GM18507 (cell line): Measurements from ENCODE around the gene STXBP4.
A peak's percentile ranks its signal among the peaks of the same experiment; 100 is the strongest.

Source experiments
- DNase-seq: peaks from one replicate; pipeline ENCODE4 v3.0.0; 2011; ENCODE audit warnings: low read depth; ENCODE audit not compliant: insufficient read length; ENCODE audit errors: extremely low spot score
- FAIRE-seq: peaks from 2 replicates; lab custom pipeline; 2011; peaks lifted over from hg19 to GRCh38; lab: Jason Lieb, UNC

STXBP4 gene

DNA sequence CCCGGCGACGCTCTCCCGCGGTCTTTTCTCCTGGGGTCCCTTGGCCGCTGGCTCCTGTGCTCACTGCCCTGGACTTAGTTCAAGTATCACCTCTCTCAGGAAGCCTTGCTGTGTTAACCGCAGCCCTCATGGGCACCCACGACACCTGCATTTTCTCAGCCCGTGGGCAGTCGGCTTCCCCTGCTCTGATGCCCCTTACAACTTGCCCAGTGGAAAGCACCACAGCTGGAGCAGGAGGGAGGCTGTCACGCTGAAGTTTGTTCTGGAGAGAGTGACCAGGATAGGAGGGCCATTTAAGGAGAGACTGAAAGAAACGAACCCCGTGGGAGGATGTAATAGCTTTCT, 395 bp downstream of the STXBP4 start:
- peak; percentile 9 for FAIRE-seq
- no peak for DNase-seq

DNA sequence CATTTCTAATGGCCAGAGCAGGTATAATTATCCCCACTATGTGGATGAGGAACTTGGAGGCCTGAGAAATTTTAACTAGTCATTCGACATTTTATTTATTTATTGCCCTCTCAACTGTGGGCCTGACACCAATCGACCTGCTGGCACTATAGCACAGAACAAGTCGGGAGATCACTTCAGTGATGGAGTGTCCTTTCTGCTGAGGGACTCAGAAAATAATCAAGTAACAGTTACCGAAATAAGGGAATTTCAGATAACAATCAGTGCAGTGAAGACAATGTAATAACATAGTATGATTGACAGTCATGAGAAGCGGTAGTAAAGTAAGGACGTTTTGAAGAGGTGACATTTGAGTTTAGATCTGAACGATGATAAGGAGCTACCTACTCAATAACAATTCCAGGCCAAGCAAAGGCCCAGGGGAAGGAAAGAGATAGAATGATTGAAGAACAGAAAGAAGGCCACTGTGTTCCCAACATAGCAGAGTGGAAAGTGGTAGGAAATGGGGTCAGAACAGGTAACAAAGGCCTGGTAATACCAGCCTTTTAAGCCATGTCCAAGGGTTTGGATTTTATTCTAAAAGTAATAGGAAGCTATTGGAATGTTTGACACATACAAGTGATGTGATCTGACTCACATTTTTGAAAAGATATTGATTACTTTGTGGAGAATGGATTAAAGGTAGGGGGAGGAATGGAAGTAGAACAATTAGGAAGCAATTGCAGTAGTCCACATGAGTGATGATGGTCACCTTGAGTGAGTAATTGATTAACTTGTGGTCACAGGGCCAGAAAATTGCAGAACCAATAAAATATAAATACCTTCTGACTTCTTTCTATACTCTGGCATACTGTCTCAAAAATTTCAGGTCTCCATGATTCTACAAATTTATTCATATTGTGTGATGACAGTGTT, 1.4 kb downstream of the STXBP4 start:
- FAIRE-seq, result peak; percentile 54
- no peak for DNase-seq

DNA sequence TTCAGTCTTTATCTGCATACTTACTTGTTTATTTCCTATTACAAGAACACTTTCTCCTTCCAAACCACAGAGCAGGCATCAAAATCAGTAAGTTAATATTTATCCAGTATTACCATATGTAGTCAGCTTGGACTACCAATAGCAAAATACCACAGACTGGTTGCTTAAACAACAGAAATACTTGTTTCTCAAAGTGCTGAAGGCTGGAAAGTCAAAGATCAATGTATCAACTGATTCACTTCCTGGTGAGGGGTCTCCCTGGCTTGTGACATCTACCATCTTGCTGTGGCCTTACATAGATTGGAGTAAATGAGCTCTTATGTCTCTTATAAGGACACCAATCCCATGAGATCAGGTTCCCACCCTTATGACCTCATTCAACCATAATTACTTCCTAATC, 2.6 kb downstream of the STXBP4 start:
- FAIRE-seq (peak; percentile 62), DNase-seq (no peak)

DNA sequence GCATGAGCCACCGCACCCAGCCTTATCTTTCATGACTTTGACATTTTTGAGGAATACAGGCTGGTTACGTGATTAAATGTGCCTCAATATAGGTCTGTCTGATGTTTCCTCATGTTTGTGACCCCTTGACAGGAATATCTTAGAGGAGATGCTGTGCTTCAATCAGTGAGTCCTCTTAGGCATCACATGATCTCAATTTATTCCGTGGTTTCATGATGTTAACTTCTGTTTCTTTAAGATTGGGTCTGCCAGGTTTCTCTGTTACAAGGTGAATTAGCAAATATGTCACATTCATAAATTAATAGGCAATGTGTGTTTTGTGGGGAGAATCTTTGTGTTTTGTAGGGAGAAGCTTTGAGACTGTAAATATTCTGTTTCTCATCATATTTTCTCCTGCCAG, 3.3 kb downstream of the STXBP4 start:
- FAIRE-seq (no peak), DNase-seq (no peak)

DNA sequence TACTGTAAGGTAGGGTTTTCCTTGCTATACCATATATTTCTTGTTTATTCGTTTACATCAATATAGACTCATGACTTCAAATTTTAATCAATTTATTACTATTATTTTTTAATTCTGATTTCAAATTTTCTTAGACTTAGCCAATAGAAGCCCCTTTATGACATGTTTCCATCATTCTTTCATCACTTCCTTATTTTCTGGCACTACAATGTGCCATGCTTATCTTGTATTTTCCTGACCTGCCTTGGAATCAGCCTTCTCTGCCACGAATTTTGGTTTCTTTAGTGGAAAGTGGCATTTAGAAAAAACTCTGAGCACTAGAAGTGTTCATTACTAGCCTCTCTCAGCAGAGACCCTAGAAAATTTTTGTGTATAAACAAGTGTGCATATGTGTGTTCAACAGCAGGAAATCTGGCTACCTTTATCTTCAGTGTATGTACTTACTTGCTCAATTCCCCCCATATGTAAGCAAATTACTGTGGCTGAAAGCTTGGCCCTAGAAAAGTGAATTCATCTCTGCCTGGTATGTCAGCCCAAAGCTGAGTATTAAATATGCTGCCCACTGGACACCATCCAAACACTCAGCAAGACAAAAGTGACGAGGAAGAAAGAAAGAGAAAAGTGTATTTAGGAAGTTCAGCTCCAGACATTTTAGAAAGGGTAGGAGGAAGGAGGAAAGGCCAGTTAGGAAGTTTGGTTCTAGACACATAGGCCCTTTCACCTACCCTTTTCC, 4.0 kb downstream of the STXBP4 start:
- FAIRE-seq (no peak), DNase-seq (no peak)

DNA sequence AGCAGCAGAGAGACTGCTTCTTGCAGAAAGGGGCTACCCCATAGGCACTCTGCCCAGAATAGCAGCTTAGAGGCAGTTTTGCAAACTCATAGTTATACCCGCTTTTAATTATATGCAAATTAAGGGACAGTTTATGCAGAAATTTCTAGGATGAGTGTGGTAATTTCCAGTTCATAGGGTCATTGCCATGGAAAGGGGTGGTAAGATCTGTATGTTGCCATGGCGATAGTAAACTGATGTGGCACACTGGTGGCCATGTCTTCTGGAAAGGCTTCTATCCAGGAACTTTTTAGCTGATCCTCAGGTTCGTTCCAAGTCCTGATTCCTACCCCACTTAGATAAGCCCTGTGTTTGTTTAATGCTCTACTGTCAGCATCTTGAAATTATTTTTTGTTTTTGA, 6.2 kb downstream of the STXBP4 start:
- DNase-seq, result no peak
- no peak for FAIRE-seq

DNA sequence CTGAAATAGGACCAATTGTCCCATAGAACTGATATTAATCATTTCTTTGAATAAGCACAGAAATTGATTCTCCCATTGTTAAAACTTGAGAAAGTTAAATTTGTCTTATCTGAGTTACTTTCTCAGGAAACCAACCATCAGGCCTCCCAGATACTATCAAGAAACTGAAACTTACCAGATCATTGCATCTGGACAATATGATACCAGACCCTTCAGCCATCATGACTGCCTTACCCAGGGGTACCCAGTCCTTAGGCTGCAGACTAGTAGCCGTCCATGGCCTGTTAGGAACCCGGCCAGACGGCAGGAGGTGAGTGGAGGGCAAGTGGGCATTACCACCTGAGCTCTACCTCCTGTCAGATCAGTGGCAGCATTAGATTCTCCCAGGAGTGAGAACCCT, 7.8 kb downstream of the STXBP4 start:
- FAIRE-seq (no peak), DNase-seq (no peak)

DNA sequence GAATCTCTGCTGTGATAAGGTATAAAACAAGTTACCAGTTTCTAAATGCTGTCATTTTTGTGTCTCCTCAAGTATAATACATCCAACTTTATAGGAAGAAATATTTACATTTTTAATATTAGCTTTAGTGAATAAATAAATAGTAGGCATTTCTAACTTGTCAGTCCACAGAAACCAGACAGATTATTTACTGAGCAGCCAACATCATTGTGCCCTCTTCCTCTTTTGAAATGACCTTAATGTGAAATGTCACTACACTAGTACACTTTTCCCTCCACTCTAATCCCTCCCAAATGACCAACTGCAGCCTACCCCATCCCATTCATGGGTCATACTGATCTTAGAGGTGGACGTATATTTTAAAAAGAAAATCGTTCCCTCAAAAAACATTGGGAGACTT, 9.2 kb downstream of the STXBP4 start:
- FAIRE-seq, result no peak
- DNase-seq, result no peak

DNA sequence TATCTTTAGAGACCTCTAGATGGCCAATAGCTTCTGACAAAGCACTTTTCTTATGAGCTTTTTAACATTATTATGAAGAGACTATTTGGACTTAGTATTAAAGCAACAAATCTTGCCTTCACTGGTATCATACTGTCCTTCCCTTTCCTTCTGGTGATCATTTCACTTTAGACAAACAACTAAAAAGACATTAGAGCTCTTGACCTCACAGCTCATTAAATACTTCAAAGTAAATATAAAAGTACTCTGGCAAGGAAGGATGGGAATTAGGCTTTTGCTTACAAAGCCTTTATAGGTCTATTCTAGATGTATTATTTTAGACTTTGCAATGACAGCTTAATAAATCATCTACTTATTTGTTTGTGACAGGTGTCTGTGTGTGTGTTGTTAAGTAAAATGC, 11.1 kb downstream of the STXBP4 start:
- FAIRE-seq (no peak), DNase-seq (no peak)

DNA sequence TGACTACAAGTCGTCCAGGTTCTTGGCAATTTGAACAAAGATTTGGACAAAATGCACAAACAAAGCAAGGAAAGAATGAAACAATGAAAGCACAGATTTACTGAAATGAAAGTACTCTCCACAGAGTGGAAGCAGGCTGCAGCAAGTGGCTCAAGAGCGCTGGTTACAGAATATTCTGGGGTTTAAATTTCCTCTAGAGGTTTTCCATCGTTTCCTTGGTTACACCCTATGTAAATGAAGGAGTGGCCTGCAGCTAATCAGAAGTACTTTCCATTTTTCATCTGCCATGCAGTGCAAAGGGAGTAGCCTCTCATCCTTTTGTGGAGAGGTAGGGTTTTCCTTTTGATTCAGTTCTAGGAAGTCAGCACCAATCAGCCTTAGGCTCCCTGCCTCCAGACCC, 11.8 kb downstream of the STXBP4 start:
- FAIRE-seq, result no peak
- no peak for DNase-seq

DNA sequence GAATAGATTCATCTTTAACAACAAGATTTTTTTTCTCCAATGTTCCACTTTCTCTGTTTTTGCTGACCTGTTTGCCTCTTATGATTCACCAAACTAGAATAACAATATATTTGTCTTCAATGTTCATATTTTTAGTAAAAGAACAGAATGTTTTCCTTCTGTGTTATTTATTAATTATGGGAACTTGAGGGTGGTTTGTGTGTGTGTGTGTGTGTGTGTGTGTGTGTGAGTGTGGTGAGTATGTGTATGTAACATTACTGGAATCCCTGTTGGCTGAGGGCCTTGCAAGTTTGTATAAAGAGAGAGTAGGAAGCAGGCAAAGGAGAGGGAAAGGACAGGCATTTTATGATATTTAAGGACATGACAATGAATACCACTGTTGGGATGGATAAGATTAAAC, 13.8 kb downstream of the STXBP4 start:
- DNase-seq (no peak), FAIRE-seq (no peak)

DNA sequence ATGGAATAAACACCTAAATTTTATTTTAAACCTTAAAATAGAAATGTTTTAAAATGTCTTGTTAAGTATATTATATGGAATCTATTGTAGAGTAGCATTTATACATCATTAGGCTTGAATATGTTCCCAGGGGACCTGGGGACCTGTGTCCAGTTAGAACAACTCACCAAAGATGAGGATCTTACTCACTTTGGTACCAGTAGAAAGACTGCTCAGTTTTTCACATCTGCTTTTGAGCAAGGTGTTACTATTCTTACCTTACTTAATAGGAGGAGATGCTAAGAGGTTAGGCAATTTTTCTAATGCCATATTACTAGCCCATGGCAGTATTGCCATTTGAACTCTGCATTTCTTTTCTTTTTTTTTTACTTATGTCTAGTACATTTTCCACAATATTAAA, 14.7 kb downstream of the STXBP4 start:
- FAIRE-seq (no peak), DNase-seq (no peak)

DNA sequence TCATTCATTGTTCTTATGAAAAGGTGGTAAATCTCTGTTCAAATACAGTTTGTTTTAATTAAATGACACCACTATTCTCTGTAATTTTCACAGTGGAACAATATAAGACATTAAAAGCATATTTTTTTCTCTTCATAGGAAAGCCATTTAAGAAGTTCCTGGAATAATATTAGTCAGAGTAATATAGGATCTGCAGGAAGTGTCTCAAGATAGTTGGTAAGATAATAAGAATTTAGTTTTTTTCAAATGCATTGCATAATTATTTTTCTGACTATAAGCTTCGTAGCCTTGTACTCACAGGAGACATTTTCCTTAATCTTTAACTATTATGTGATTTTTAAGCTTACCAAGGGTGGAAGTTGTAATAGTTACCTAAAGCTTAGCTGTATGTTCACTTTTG, 16.9 kb downstream of the STXBP4 start:
- FAIRE-seq (no peak), DNase-seq (no peak)

DNA sequence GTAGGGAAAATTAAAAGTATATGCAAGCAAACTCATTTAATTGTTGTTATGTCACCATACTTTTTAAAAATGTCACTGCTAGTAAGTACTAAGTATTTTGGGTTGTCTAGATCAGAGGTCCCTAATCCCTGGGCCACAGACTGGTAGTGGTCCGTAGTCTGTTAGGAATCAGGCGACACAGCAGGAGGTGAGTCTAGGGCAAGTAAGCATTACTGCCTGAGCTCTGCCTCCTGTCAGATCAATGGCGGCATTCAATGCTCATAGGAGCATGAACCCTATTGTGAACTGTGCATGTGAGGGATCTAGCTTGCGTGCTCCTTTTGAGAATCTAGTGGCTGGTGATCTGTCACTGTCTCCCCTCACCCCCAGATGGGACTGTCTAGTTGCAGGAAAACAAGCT, 21.6 kb downstream of the STXBP4 start:
- FAIRE-seq, result no peak
- no peak for DNase-seq

DNA sequence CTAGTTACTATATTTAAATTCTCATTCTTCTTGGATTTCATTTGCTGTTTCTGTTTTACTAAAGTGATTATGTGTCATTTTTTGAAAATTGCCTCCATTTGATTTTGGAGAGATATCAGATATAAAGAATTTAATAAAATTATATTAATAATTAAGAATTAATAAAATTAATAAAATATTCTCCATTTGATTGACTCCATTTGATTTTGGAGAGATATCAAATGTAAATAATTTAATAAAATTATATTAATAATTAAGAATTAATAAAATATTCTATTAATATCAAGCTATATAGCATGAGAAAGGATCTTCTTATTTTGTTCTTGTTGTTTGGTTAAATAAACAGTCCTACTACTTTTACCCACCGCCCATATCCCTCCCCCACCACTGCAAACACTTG, 23.0 kb downstream of the STXBP4 start:
- DNase-seq, result no peak
- no peak for FAIRE-seq

DNA sequence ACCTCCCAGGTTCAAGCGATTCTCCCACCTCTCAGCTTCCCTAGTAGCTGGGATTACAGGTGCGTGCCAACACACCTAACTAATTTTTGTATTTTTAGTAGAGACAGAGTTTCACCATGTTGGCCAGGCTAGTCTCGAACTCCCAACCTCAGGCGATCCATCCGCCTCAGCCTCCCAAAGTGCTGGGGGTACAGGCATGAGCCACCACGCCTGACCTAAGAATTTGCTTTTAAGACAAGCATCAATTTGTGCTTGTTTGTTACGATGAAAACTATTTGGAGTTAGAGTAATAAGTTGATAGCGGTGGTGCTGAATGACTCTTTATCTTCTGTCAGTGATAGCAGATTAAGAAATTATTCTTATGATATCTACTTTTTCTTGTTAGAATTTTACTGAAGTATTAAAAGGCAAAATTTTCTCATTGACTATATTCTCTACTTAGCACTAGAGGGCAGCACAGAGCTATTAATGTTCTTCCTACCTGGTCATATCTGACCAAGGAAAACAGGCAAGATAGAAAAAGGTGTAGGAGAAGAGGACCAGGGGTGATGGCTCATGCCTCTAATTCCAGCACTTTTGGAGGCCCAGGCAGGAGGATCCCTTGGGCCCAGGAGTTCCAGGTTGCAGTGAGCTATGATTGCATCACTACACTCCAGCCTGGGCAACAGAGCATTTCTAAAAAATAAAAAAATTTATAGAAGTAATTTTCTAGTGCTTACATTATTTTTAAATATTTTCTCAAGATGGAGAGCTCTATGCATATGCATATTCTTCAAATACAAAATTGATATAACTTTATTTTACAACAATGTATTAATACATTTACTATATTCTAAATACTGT, 24.5 kb downstream of the STXBP4 start:
- DNase-seq (no peak), FAIRE-seq (peak; percentile 79)

DNA sequence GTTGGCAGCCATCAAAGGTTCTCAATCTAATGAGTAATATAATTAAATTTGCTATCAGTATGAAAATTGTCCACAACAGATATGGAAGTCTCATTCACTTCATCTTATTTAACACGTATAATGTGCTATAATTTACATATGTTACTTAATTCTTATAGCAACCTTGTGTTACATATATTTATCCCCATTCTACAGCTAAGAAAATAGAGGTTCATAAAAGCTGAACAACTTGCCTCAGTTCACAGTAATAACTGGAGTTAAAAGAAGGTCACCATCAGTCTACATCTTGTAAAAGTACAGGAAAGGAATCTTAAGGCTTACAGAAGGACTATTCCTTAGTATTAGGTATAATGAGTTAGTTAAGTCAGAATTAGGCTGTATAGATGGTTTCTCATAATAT, 27.9 kb downstream of the STXBP4 start:
- DNase-seq (no peak), FAIRE-seq (no peak)

DNA sequence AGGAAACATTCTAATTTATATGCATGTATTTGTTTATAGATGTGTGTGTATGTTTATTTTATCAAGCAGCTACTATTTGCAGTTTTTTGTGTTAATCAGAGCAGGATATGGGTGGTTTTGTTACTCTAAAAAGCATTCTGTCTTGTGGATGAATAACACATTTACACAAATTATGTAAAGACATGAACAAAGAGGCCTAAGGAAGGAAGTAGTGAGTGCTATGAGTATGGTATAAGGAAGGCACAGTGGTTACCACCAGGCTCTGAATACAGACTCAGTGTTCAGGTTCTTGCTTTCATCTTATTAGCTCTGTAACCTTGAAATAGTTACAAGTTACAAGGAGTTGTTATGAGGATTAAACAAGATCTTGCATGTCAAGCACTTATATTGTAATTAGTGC, 33.9 kb downstream of the STXBP4 start:
- DNase-seq (no peak), FAIRE-seq (no peak)

DNA sequence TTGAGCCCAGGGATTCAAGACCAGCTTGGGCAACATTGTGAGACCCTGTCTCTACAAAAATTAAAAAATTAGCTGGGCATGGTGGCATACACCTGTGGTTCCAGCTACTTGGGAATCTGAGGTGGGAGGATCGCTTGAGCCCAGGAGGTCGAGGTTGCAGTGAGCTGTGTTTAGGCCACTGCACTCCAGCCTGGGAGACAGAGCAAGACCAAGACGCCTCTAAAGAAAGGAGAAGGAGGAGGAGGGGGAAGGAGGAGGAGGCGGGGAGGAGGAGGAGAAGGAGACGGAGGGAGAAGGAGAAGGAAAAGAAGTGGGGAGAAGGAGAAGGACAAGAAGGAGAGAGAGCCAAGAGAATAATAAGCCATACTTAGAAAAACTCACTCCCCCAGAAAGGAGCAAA, 35.9 kb downstream of the STXBP4 start:
- no peak for FAIRE-seq
- no peak for DNase-seq

DNA sequence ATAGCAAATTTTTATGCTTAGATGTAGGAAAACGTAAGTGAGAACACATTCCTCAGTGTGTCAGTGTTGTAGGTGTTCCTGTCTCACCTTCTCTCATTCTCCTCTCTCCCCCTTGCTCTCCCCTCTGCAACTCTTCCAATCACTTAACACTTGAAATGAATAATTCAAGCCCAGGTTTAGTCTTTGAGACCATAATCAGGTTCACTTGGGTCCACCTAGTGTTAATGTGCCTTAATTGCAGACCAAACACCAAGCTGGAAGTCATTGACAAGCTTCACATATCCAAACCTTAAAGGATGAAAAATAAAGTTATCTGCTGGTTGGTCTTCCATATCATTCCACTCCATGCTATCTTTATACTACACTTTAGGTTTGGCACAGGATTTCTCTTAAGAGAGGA, 37.0 kb downstream of the STXBP4 start:
- FAIRE-seq (peak; percentile 84), DNase-seq (no peak)
